ENCODE results near the gene OTULIN.

The OTULIN gene

DNA sequence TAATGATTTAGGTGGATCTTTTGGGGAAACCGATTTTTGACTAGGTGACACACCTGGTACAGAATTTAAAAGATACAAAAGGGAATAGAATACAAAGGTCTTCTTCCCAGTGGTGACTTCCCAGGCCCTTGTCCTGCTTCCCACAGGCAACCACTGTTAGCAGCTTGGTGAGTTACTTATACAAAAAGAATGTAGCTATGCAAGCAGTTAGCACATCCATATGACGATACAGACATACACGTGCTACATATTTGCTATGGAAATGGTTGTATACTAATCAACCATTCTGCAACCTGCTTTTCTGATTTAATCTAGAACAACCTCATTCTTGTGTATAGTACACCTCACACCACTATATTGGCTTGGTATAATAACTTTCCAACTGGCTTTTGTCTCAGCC is 51.0 kb downstream of the OTULIN start:
- no peak for TF ChIP-seq CTCF (IDR thresholded peaks at IDR 0.05)
- Histone ChIP-seq H3K4me3 (no peak overlapping the region), H3K27ac (no peak overlapping the region)
- no peak for DNase-seq (ENCODE audit: low spot score)

- H3K4me3 ChIP-seq: no peak overlapping the region
- no peak for TF ChIP-seq CTCF (IDR thresholded peaks at IDR 0.05)
- DNase-seq (ENCODE audit: low spot score): peak; percentile 57
- no peak overlapping the region for H3K27ac ChIP-seq
Observed at GRCh38 chr5:14716755-14717752, 52.5 kb downstream of the OTULIN start.

- Histone ChIP-seq H3K27ac (no peak overlapping the region), H3K4me3 (no peak overlapping the region)
- DNase-seq (ENCODE audit: low spot score): peak; percentile 26
- TF ChIP-seq CTCF (IDR thresholded peaks at IDR 0.05): no peak
Observed at GRCh38 chr5:14718778-14719177, 54.3 kb downstream of the OTULIN start.

GRCh38 chr5:14720236-14720923 is 55.9 kb downstream of the OTULIN start:
- Histone ChIP-seq H3K4me3 (no peak overlapping the region), H3K27ac (no peak overlapping the region)
- no peak for TF ChIP-seq CTCF (IDR thresholded peaks at IDR 0.05)
- DNase-seq (ENCODE audit: low spot score): no peak

DNA sequence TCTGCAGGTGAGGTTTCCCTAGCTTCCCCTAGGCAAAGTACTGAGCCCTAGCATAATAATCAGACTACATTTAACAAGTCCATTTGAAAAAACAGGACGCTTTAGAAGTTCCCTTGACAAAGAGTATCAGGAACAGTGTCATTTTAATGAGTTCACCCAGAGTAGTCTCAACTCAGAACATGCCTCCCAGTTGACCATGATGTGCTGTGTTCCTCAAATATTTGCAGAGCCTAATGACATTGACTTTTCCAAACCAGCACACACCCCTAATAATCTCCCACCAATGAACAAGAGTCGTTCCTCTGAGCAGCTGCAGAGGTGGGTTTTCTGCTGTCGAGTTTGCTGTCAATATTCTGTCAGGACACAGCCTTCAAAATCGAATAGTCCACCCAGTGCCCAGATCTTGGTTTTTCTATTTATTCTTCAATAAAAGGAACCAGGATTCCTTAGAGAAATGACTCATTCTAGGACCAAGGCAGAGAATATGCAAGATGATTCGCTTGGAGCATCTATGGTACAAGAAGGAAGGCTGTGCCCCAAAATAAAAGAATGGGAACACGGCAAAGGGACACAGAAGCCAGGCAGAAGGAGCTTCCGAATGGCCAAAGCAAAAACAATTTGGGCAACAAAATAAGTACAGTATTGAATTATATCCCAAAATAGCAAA is 57.6 kb downstream of the OTULIN start:
- H3K27ac ChIP-seq: no peak overlapping the region
- DNase-seq (ENCODE audit: low spot score): no peak
- no peak overlapping the region for H3K4me3 ChIP-seq
- TF ChIP-seq CTCF (IDR thresholded peaks at IDR 0.05): no peak

DNA sequence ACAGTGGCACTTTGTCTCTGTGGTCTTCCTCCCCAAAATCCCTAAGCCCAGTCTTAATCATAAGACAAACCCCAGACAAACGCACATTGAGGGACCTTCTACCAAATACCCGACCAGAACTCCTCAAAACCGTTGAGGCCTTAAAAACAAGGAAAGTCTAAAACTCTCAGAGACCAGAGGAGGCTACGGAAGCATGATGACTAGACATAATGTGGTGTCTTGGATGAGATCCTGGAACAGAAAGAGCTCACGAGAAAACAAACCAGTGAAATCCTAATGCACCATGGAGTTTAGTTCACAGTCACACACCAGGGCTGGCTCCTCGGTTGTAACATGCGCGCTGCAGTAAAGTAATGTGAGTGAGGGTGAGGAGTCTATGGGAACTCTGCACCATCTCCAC is 58.4 kb downstream of the OTULIN start:
- Histone ChIP-seq H3K4me3 (no peak overlapping the region), H3K27ac (no peak overlapping the region)
- no peak for DNase-seq (ENCODE audit: low spot score)
- no peak for TF ChIP-seq CTCF (IDR thresholded peaks at IDR 0.05)

Data from coronary artery (tissue), 2 donors.